Breast epithelium (tissue), 3 donors: ENCODE measurements around the gene SYNE1.

Experiments used
- POLR2A ChIP-seq: fragments of 450-650 bp; IDR thresholded peaks from one replicate; pipeline ENCODE4 v1.6.1; 2016; ENCODE audit warnings: antibody characterized with exemption, mild to moderate bottlenecking, moderate library complexity
- POLR2AphosphoS5 ChIP-seq, 3 donors: sonication (generic); formaldehyde crosslinking; IDR thresholded peaks; one replicate each; pipeline ENCODE4 v1.6.1; 2017; ENCODE audit warnings: antibody characterized with exemption in 3 of 3
- TF ChIP-seq, protein P1 (sequence below), 3 donors: fragments of 450-650 bp; IDR thresholded peaks; one replicate each; pipeline ENCODE4 v1.5.1; 2016 to 2017; ENCODE audit warnings: antibody characterized with exemption in 3 of 3, mild to moderate bottlenecking in 3 of 3, moderate library complexity in 3 of 3

GRCh38 chr6:152309006-152309405 lies 328.2 kb downstream of the SYNE1 start:
- TF ChIP-seq, protein P1, sequence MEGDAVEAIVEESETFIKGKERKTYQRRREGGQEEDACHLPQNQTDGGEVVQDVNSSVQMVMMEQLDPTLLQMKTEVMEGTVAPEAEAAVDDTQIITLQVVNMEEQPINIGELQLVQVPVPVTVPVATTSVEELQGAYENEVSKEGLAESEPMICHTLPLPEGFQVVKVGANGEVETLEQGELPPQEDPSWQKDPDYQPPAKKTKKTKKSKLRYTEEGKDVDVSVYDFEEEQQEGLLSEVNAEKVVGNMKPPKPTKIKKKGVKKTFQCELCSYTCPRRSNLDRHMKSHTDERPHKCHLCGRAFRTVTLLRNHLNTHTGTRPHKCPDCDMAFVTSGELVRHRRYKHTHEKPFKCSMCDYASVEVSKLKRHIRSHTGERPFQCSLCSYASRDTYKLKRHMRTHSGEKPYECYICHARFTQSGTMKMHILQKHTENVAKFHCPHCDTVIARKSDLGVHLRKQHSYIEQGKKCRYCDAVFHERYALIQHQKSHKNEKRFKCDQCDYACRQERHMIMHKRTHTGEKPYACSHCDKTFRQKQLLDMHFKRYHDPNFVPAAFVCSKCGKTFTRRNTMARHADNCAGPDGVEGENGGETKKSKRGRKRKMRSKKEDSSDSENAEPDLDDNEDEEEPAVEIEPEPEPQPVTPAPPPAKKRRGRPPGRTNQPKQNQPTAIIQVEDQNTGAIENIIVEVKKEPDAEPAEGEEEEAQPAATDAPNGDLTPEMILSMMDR (IDR thresholded peaks at IDR 0.05) = no peak
- TF ChIP-seq POLR2AphosphoS5 (IDR thresholded peaks at IDR 0.05) = no peak
- TF ChIP-seq POLR2A = no peak
